ENCODE measurements around the gene SRP54. TPM values are rescaled to one million over a fixed set of nuclear protein-coding genes. Genes with fewer than 3 reads are reported as not detected.

The SRP54 gene
- total RNA-seq, 1 experiment from 2014 or later, result 57.0 TPM

- Mint-ChIP-seq H3K36me3 (peaks cover 52% of the 10 kb centered on the region), H3K9me3 (peaks cover 5% of the 10 kb centered on the region), H3K27me3 (ENCODE audit: low read depth) (no peaks in the 10 kb centered on the region), H3K4me1 (no peaks in the 10 kb centered on the region), H3K27ac (no peak overlapping the region), H3K4me3 (no peak overlapping the region)
- no peak for DNase-seq (ENCODE audit: low spot score)
- TF ChIP-seq SMAD3 (CRISPR knock-in tag; IDR thresholded peaks at IDR 0.05; ENCODE audit: borderline replicate concordance), result no peak
- TF ChIP-seq, protein P1, sequence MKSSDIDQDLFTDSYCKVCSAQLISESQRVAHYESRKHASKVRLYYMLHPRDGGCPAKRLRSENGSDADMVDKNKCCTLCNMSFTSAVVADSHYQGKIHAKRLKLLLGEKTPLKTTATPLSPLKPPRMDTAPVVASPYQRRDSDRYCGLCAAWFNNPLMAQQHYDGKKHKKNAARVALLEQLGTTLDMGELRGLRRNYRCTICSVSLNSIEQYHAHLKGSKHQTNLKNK (CRISPR knock-in tag; IDR thresholded peaks at IDR 0.05), result no peak
- TF ChIP-seq ESRRA (CRISPR knock-in tag; IDR thresholded peaks at IDR 0.05; ENCODE audit: borderline replicate concordance), result no peak
- no peak for TF ChIP-seq STAT6 (CRISPR knock-in tag; conservative IDR thresholded peaks at IDR 0.05; ENCODE audit: low read depth)
- no peak for TF ChIP-seq NFATC4 (CRISPR knock-in tag; IDR thresholded peaks at IDR 0.05)
- no peak for TF ChIP-seq ZBTB21 (CRISPR knock-in tag; IDR thresholded peaks at IDR 0.05; ENCODE audit: borderline replicate concordance)
- no peak for TF ChIP-seq ZNF512 (CRISPR knock-in tag; IDR thresholded peaks at IDR 0.05; ENCODE audit: borderline replicate concordance)
- no peak for TF ChIP-seq E2F4 (CRISPR knock-in tag; IDR thresholded peaks at IDR 0.05; ENCODE audit: borderline replicate concordance, low read depth)
- TF ChIP-seq MYBL2 (CRISPR knock-in tag; IDR thresholded peaks at IDR 0.05), result no peak
- TF ChIP-seq ZNF416 (CRISPR knock-in tag; IDR thresholded peaks at IDR 0.05), result no peak
- TF ChIP-seq, protein P2, sequence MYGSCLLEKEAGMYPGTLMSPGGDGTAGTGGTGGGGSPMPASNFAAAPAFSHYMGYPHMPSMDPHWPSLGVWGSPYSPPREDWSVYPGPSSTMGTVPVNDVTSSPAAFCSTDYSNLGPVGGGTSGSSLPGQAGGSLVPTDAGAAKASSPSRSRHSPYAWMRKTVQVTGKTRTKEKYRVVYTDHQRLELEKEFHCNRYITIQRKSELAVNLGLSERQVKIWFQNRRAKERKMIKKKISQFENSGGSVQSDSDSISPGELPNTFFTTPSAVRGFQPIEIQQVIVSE (CRISPR knock-in tag; IDR thresholded peaks at IDR 0.05; ENCODE audit: borderline replicate concordance), result no peak
- TF ChIP-seq SMAD4 (CRISPR knock-in tag; IDR thresholded peaks at IDR 0.05), result no peak
- no peak for TF ChIP-seq RELA (CRISPR knock-in tag; IDR thresholded peaks at IDR 0.05; ENCODE audit: borderline replicate concordance)
- TF ChIP-seq ELF4 (CRISPR knock-in tag; IDR thresholded peaks at IDR 0.05; ENCODE audit: low read depth), result no peak
- TF ChIP-seq AR (CRISPR knock-in tag; IDR thresholded peaks at IDR 0.05), result no peak
- TF ChIP-seq, protein P3, sequence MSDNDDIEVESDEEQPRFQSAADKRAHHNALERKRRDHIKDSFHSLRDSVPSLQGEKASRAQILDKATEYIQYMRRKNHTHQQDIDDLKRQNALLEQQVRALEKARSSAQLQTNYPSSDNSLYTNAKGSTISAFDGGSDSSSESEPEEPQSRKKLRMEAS (CRISPR knock-in tag; IDR thresholded peaks at IDR 0.05), result no peak
- TF ChIP-seq ARID4B (CRISPR knock-in tag; IDR thresholded peaks at IDR 0.05; ENCODE audit: borderline replicate concordance), result no peak
- TF ChIP-seq AFF4 (CRISPR knock-in tag; IDR thresholded peaks at IDR 0.05; ENCODE audit: borderline replicate concordance), result no peak
- CTCF ChIA-PET, result no interaction called here
- ATAC-seq, result no peak
- POLR2A ChIA-PET, result no interaction called here
Measured at GRCh38 chr14:35028435-35028834, 45.6 kb downstream of the SRP54 start.
